MCF 10A (cell line): ENCODE measurements around the gene SMYD3. TPM values are rescaled to one million over a fixed set of nuclear protein-coding genes. Genes with fewer than 3 reads are reported as not detected.

ENCODE experiments used
- BruUV-seq: library from RNA; stranded (reverse); fragments of 400-500 nt; replicated peaks from 2 replicates; lab custom pipeline; 2021; lab: Mats Ljungman, UMichigan
- CTCF ChIA-PET: fragments of 300-600 bp; sonication (Branson Sonifier 250); formaldehyde crosslinking; extraction: SDS; loops from one replicate; lab custom pipeline; 2021; ENCODE audit warnings: antibody characterized with exemption, inconsistent platforms; lab: Yijun Ruan, JAX
- POLR2A ChIA-PET: fragments of 300-600, 350-650 bp; sonication (Branson Sonifier 250); formaldehyde crosslinking; extraction: SDS; loops from one replicate; lab custom pipeline; 2020; ENCODE audit warnings: antibody characterized with exemption, inconsistent platforms; lab: Yijun Ruan, JAX
- DNase-seq: peaks from one replicate; pipeline ENCODE4 v3.0.0-alpha.2; 2018; ENCODE audit not compliant: unreplicated experiment
- H3K27ac Mint-ChIP-seq: one replicate; pipeline ENCODE4 v1.8.0; 2022; ENCODE audit warnings: mild to moderate bottlenecking, low read depth, mixed read lengths; ENCODE audit not compliant: unreplicated experiment
- H3K27me3 Mint-ChIP-seq: one replicate; pipeline ENCODE4 v1.8.0; 2022; ENCODE audit warnings: mixed read lengths; ENCODE audit not compliant: insufficient read depth, unreplicated experiment
- H3K36me3 Mint-ChIP-seq: one replicate; pipeline ENCODE4 v1.8.0; 2022; ENCODE audit warnings: mild to moderate bottlenecking, moderate library complexity, mixed read lengths; ENCODE audit not compliant: insufficient read depth, unreplicated experiment
- H3K4me1 Mint-ChIP-seq: one replicate; pipeline ENCODE4 v1.8.0; 2022; ENCODE audit warnings: mixed read lengths; ENCODE audit not compliant: insufficient read depth, unreplicated experiment
- H3K4me3 Mint-ChIP-seq: one replicate; pipeline ENCODE4 v1.8.0; 2022; ENCODE audit warnings: mild to moderate bottlenecking, moderate library complexity, mixed read lengths; ENCODE audit not compliant: unreplicated experiment
- H3K9me3 Mint-ChIP-seq: one replicate; pipeline ENCODE4 v1.8.0; 2022; ENCODE audit warnings: mixed read lengths; ENCODE audit not compliant: unreplicated experiment
- intact Hi-C: fragments of 100-400 bp; cut with micrococcal nuclease; formaldehyde crosslinking; loops from 2 replicates; pipeline ENCODE4 v1.14.1; 2022
- total RNA-seq: library from RNA; stranded (reverse); gene quantifications from 2 replicates; pipeline ENCODE4 v1.2.3, GENCODE V29; 2022
- TF ChIP-seq, protein P1 (sequence below): fragments of 200-600 bp; IDR thresholded peaks from one replicate; pipeline ENCODE4 v1.8.0; 2022; ENCODE audit warnings: antibody characterized with exemption, mild to moderate bottlenecking; ENCODE audit not compliant: unreplicated experiment

SMYD3 gene
- total RNA-seq, 1 experiment from 2014 or later: 26.9 TPM

DNA sequence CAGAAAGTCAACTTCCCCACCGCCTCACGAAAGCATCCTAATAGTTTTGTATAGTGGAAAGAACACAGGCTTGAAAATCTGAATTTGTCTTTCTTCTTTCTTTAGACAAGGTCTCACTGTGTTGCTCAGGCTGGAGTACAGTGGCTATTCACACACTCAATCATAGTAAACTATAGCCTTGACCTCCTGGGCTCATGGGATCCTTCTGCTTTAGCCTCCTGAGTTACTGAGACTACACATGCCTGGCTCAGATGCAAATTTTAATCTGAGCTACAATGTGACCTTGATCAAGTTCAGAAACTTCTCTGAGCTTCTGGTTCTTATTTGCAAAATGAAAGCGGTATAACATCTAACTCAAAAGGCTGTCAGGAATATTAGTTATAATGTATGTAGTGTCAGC, 362.1 kb downstream of the SMYD3 start:
- Mint-ChIP-seq H3K27me3 (no peaks in the 10 kb centered on the region), H3K4me3 (no peak overlapping the region), H3K4me1 (peaks cover 26% of the 10 kb centered on the region), H3K36me3 (no peaks in the 10 kb centered on the region), H3K27ac (no peak overlapping the region), H3K9me3 (no peaks in the 10 kb centered on the region)
- no TSS peak for BruUV-seq
- intact Hi-C loops: no loop called here
- DNase-seq: no peak
- TF ChIP-seq, protein P1, sequence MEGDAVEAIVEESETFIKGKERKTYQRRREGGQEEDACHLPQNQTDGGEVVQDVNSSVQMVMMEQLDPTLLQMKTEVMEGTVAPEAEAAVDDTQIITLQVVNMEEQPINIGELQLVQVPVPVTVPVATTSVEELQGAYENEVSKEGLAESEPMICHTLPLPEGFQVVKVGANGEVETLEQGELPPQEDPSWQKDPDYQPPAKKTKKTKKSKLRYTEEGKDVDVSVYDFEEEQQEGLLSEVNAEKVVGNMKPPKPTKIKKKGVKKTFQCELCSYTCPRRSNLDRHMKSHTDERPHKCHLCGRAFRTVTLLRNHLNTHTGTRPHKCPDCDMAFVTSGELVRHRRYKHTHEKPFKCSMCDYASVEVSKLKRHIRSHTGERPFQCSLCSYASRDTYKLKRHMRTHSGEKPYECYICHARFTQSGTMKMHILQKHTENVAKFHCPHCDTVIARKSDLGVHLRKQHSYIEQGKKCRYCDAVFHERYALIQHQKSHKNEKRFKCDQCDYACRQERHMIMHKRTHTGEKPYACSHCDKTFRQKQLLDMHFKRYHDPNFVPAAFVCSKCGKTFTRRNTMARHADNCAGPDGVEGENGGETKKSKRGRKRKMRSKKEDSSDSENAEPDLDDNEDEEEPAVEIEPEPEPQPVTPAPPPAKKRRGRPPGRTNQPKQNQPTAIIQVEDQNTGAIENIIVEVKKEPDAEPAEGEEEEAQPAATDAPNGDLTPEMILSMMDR: no peak
- POLR2A ChIA-PET: interaction anchor here (0.6 to 5.3 kb wide), 6 partner anchors 11 to 1792 kb away, joined by 3 to 19 read pairs (median 4); no protein-coding TSS in a partner anchor
- CTCF ChIA-PET: interaction anchor here (0.5 to 1.4 kb wide), 12 partner anchors 10 to 989 kb away, joined by 3 to 6 read pairs (median 3); no protein-coding TSS in a partner anchor

DNA sequence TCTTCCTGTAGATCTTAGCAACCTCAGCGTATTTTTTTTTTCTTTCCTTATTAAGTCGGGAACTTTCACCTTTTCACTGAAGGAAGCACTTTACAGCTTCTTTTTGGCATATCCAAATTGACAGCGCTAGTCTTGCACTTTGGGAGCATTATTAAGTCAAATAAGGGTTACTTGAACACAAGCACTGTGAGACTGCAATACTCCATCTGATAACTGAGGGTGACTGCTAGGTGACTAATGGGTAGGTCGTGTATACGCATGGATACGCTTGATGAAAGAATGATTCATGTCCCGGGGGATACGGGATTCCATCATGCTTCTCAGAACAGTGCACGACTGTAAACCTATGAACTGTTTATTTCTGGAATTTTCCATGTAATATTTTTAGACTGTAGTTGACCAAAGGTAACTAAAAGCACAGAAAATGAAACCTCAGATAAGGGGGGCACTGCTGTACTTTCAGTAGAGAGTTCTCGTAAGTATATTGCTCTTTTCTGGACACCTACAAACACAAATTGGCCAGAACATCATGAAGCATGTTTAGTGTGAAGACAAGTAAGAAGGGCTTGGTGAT, 364.7 kb downstream of the SMYD3 start:
- POLR2A ChIA-PET: interaction anchor here (0.5 to 5.3 kb wide), 6 partner anchors 9 to 1024 kb away, joined by 3 to 19 read pairs (median 3); no protein-coding TSS in a partner anchor
- no peaks in the 10 kb centered on the region for H3K36me3 Mint-ChIP-seq
- peak; percentile 94 for DNase-seq

DNA sequence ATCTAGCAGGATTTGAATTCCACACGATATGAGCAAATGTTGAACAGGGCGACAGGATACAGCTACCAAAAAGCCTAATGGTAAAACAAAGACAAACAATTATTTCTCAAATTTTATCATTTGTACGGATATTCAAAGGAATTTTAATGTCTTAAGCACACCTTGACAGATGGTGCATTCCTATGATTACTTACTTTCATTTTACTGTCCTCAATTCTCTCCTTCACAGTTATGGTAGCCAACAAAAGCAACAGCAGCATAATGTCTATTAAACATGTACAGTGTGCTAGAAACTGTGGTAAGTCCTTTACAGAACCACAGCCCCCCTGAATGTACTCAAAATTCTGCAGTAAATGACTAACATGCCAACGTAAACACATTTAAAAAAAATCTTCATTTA, 365.8 kb downstream of the SMYD3 start:
- CTCF ChIA-PET: interaction anchor here (1.0 to 1.2 kb wide), 2 partner anchors 13 to 985 kb away, joined by 5 read pairs; no protein-coding TSS in a partner anchor
- TF ChIP-seq, protein P1: no peak
- peaks cover 39% of the 10 kb centered on the region for H3K4me1 Mint-ChIP-seq
- POLR2A ChIA-PET: interaction anchor here (5.3 kb wide), 1 partner anchor 20 kb away, joined by 19 read pairs; no protein-coding TSS in a partner anchor
- H3K4me3 Mint-ChIP-seq: no peak overlapping the region
- H3K9me3 Mint-ChIP-seq: no peaks in the 10 kb centered on the region
- no peaks in the 10 kb centered on the region for H3K27me3 Mint-ChIP-seq
- no peak for DNase-seq
- no peaks in the 10 kb centered on the region for H3K36me3 Mint-ChIP-seq
- intact Hi-C loops: no loop called here
- no peak overlapping the region for H3K27ac Mint-ChIP-seq
- BruUV-seq: no TSS peak

More for the DNA sequence above, 364.7 kb downstream of the SMYD3 start:
- H3K4me1 Mint-ChIP-seq: peaks cover 39% of the 10 kb centered on the region
- TF ChIP-seq, protein P1: no peak
- no peak overlapping the region for H3K4me3 Mint-ChIP-seq
- H3K27ac Mint-ChIP-seq: peak overlapping the region; percentile 74
- no peaks in the 10 kb centered on the region for H3K27me3 Mint-ChIP-seq
- H3K9me3 Mint-ChIP-seq: no peaks in the 10 kb centered on the region
- BruUV-seq: no TSS peak
- CTCF ChIA-PET: interaction anchor here (1.2 kb wide), 1 partner anchor 989 kb away, joined by 3 read pairs; no protein-coding TSS in a partner anchor
- intact Hi-C loops: no loop called here

DNA sequence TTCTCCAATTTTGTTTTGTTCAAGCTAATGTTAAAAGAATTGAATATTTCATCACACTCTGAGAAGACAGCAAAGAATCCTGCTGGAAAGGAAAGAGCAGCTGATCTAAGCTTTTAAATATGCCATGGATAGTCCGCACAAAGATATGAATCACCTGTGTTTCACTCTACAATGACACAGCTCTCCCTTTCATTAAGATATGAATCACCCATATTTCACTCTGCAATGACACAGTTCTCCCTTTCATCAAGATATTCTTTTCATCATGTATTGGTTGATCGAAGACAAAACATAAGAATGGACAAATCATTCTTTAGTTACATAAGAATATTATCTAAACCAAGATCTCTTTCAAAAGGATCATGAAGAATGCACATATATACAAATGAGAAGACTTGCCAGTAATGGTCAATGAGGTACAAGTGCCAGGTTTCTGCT, 367.3 kb downstream of the SMYD3 start:
- intact Hi-C loops: loop anchor here (1.0 kb wide), 1 partner anchor 22 kb away; no protein-coding TSS in a partner anchor
- peak; percentile 89 for DNase-seq
- TF ChIP-seq, protein P1: no peak
- Mint-ChIP-seq H3K9me3 (no peaks in the 10 kb centered on the region), H3K27me3 (no peaks in the 10 kb centered on the region), H3K4me1 (peaks cover 39% of the 10 kb centered on the region), H3K36me3 (no peaks in the 10 kb centered on the region), H3K27ac (peak overlapping the region; percentile 66), H3K4me3 (no peak overlapping the region)
- ChIA-PET CTCF (interaction anchor here (0.5 to 1.4 kb wide), 4 partner anchors 139 to 987 kb away, joined by 3 to 5 read pairs (median 4); no protein-coding TSS in a partner anchor), POLR2A (interaction anchor here (0.7 to 3.1 kb wide), 15 partner anchors 9 to 869 kb away, joined by 3 to 14 read pairs (median 4); no protein-coding TSS in a partner anchor)
- BruUV-seq: no TSS peak
